ENCODE data around the gene TTC23. TPM values are rescaled to one million over a fixed set of nuclear protein-coding genes. Genes with fewer than 3 reads are reported as not detected.
A peak's percentile ranks its signal among the peaks of the same experiment; 100 is the strongest.

TTC23 gene
- total and polyA plus RNA-seq, 7 donors = 5.5 to 33.0 (median 19.9) TPM

DNA sequence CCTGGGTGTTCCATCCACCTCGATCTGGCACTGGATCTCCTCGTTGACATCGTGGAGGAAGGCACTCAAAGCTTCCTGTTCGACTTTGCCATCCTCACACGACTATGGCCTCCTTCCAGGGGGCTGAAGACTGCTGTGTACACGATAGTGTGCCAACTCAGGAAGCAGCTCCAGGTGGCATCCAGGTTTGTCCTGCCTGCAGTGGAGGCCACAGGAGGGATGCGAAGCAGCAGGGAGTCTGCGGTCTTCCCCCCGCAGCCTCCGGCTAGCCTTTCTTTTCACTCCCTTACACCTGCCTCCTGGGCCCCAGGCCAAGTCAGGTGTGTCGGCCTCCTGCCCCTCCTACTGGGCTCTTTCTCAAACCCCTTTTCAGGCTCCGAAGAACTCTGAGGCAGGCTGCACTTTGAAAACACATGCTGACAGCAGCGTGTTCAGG lies 112.3 kb downstream of the TTC23 start:
- Histone ChIP-seq H3K36me3 (peaks cover 16 to 57% (median 28%) of the 10 kb centered on the region in 4 donors), H3K4me1 (peaks cover 0 to 69% (median 56%) of the 10 kb centered on the region in 4 donors), H3K9me3 (no peaks in the 10 kb centered on the region), H3K27me3 (no peaks in the 10 kb centered on the region), H3K4me3 (no peak overlapping the region), H3K27ac (peak overlapping the region; percentile 90 to 100 (median 96))
- intact Hi-C loops (cut with DNase I) = no loop called here
- no peak for TF ChIP-seq POLR2A (IDR thresholded peaks at IDR 0.05)
- peak; percentile 24 to 70 (median 46) for TF ChIP-seq POLR2AphosphoS5 (IDR thresholded peaks at IDR 0.05)
- no peak for TF ChIP-seq EP300 (IDR thresholded peaks at IDR 0.05)
- WGBS, 2 donors = 23 to 74% methylated on average over 13 of the region's 13 CpGs
- DNase-seq = no peak

DNA sequence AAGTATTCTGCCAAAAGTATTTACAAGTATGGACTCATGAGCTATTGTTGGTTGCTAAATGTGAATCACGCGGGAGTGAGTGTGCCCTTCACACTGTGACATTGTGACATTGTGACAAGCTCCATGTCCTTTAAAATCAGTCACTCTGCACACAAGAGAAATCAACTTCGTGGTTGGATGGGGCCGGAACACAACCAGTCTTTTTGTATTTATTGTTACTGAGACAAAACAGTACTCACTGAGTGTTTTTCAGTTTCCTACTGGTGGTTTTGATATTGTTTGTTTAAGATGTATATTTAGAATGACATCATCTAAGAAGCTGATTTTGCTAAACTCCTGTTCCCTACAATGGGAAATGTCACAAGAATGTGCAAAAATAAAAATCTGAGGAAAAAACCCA lies 114.2 kb downstream of the TTC23 start:
- peaks cover 0 to 71% (median 67%) of the 10 kb centered on the region in 4 donors for H3K4me1 ChIP-seq

DNA sequence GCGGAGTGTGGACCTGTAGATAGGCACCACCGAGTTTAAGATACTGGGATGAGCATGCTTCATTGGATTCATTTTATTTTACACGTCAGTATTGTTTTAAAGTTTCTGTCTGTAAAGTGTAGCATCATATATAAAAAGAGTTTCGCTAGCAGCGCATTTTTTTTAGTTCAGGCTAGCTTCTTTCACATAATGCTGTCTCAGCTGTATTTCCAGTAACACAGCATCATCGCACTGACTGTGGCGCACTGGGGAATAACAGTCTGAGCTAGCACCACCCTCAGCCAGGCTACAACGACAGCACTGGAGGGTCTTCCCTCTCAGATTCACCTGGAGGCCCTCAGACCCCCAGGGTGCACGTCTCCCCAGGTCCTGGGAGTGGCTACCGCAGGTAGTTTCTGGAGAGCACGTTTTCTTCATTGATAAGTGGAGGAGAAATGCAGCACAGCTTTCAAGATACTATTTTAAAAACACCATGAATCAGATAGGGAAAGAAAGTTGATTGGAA lies 115.0 kb downstream of the TTC23 start:
- Histone ChIP-seq H3K27ac (peak overlapping the region; percentile 90 to 100 (median 96)), H3K4me3 (no peak overlapping the region), H3K27me3 (no peaks in the 10 kb centered on the region), H3K4me1 (peaks cover 0 to 80% (median 72%) of the 10 kb centered on the region in 4 donors), H3K9me3 (no peaks in the 10 kb centered on the region), H3K36me3 (peaks cover 36 to 85% (median 53%) of the 10 kb centered on the region in 4 donors)
- TF ChIP-seq POLR2A (IDR thresholded peaks at IDR 0.05) = no peak
- peak in 2 of 4 donors; percentile 3 to 48 for TF ChIP-seq POLR2AphosphoS5 (IDR thresholded peaks at IDR 0.05)
- TF ChIP-seq EP300 (IDR thresholded peaks at IDR 0.05) = no peak
- TF ChIP-seq, protein P1, sequence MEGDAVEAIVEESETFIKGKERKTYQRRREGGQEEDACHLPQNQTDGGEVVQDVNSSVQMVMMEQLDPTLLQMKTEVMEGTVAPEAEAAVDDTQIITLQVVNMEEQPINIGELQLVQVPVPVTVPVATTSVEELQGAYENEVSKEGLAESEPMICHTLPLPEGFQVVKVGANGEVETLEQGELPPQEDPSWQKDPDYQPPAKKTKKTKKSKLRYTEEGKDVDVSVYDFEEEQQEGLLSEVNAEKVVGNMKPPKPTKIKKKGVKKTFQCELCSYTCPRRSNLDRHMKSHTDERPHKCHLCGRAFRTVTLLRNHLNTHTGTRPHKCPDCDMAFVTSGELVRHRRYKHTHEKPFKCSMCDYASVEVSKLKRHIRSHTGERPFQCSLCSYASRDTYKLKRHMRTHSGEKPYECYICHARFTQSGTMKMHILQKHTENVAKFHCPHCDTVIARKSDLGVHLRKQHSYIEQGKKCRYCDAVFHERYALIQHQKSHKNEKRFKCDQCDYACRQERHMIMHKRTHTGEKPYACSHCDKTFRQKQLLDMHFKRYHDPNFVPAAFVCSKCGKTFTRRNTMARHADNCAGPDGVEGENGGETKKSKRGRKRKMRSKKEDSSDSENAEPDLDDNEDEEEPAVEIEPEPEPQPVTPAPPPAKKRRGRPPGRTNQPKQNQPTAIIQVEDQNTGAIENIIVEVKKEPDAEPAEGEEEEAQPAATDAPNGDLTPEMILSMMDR (IDR thresholded peaks at IDR 0.05) = no peak
- no peak for DNase-seq
- 90 to 92% methylated on average over 11 of the region's 11 CpGs for WGBS, 2 donors
- intact Hi-C loops (cut with DNase I) = loop anchor here (5.0 kb wide), 1 partner anchor 33 kb away; no protein-coding TSS in a partner anchor

More for the DNA sequence above, 114.2 kb downstream of the TTC23 start:
- Histone ChIP-seq H3K27me3 (no peaks in the 10 kb centered on the region), H3K27ac (peak overlapping the region; percentile 90 to 100 (median 96)), H3K4me3 (no peak overlapping the region), H3K36me3 (peaks cover 29 to 77% (median 47%) of the 10 kb centered on the region in 4 donors), H3K9me3 (no peaks in the 10 kb centered on the region)
- no peak for DNase-seq
- 74 to 76% methylated on average over 4 of the region's 4 CpGs for WGBS, 2 donors
- intact Hi-C loops (cut with DNase I) = no loop called here
- TF ChIP-seq EP300 (IDR thresholded peaks at IDR 0.05) (no peak), POLR2AphosphoS5 (IDR thresholded peaks at IDR 0.05) (peak in 2 of 4 donors; percentile 4 to 23), POLR2A (IDR thresholded peaks at IDR 0.05) (no peak)

DNA sequence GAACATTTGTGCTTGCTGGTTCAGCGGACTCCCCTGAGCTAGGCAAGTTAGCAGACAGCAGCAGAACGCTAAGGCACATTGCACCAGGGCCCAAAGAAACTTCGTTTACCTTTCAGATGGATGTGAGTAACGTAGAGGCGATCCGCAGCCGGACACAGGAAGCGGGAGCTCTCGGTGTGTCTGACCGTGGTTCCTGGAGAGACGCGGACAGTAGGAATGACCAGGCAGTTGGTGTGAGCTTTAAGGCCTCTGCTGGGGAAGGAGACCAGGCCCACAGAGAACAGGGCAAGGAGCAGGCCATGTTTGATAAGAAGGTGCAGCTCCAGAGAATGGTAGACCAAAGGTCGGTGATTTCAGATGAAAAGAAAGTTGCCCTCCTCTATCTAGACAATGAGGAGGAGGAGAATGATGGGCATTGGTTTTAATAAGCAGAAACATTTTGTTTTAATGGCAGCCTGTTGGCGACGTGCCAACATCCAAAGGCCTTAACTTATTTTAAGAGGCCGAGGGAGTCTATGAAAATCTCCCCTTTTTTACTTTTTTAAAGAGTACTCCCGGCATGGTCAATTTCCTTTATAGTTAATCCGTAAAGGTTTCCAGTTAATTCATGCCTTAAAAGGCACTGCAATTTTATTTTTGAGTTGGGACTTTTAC lies 116.6 kb downstream of the TTC23 start:
- Histone ChIP-seq H3K36me3 (peaks cover 37 to 98% (median 63%) of the 10 kb centered on the region in 4 donors), H3K4me1 (peaks cover 0 to 91% (median 87%) of the 10 kb centered on the region in 4 donors), H3K27me3 (no peaks in the 10 kb centered on the region), H3K27ac (peak overlapping the region; percentile 90 to 100 (median 96)), H3K4me3 (peak overlapping the region in 1 of 4 donors; percentile 6), H3K9me3 (no peaks in the 10 kb centered on the region)
- 91% methylated on average over 18 of the region's 18 CpGs for WGBS, 2 donors
- peak; percentile 68 for DNase-seq
- intact Hi-C loops (cut with DNase I) = loop anchor here (5.0 kb wide), 1 partner anchor 35 kb away; no protein-coding TSS in a partner anchor
- TF ChIP-seq, protein P1 (IDR thresholded peaks at IDR 0.05) = no peak
- TF ChIP-seq POLR2AphosphoS5 (IDR thresholded peaks at IDR 0.05) = peak in 3 of 4 donors; percentile 21 to 51 (median 40)

DNA sequence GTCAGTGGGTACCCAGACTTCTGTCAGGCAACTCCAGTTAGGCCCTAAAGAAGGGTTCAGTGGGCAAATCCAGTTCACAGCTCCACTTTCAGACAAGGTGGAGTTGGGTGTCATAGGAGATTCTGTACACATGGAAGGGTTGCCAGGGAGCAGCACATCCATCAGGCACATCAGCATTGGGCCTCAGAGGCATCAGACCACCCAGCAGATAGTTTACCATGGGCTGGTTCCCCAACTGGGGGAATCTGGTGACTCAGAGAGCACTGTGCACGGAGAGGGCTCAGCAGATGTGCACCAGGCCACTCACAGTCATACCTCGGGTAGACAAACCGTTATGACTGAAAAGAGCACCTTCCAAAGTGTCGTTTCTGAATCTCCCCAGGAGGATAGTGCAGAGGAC lies 117.3 kb downstream of the TTC23 start:
- no peak for DNase-seq
- 88 to 94% methylated on average over 4 of the region's 4 CpGs for WGBS, 2 donors
- no peak for TF ChIP-seq EP300 (IDR thresholded peaks at IDR 0.05)
- Histone ChIP-seq H3K36me3 (peaks cover 43 to 98% (median 60%) of the 10 kb centered on the region in 4 donors), H3K27ac (peak overlapping the region; percentile 90 to 100 (median 96)), H3K4me3 (peak overlapping the region in 1 of 4 donors; percentile 6), H3K4me1 (peaks cover 0 to 96% (median 88%) of the 10 kb centered on the region in 4 donors), H3K9me3 (no peaks in the 10 kb centered on the region), H3K27me3 (no peaks in the 10 kb centered on the region)
- intact Hi-C loops (cut with DNase I) = loop anchor here (5.0 kb wide), 1 partner anchor 35 kb away; no protein-coding TSS in a partner anchor

DNA sequence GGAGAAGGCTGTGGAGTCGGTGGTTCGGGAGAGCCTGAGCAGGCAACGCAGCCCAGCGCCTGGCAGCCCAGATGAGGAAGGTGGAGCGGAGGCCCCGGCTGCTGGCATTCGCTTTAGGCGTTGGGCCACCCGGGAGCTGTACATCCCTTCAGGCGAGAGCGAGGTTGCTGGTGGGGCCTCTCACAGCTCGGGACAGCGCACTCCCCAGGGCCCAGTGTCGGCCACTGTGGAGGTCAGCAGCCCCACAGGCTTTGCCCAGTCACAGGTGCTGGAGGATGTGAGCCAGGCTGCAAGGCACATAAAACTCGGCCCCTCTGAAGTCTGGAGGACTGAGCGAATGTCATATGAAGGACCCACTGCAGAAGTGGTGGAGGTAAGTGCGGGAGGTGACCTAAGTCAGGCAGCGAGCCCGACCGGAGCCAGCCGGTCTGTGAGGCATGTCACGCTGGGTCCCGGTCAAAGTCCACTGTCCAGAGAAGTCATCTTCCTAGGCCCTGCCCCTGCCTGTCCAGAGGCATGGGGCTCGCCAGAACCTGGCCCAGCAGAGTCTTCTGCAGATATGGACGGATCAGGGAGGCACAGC lies 117.8 kb downstream of the TTC23 start:
- peak in 3 of 4 donors; percentile 13 to 18 (median 14) for TF ChIP-seq POLR2AphosphoS5 (IDR thresholded peaks at IDR 0.05)
- TF ChIP-seq POLR2A (IDR thresholded peaks at IDR 0.05) = no peak
- TF ChIP-seq EP300 (IDR thresholded peaks at IDR 0.05) = no peak
- Histone ChIP-seq H3K4me1 (peaks cover 0 to 97% (median 94%) of the 10 kb centered on the region in 4 donors), H3K27me3 (no peaks in the 10 kb centered on the region), H3K4me3 (no peak overlapping the region), H3K27ac (peak overlapping the region; percentile 90 to 100 (median 96)), H3K36me3 (peaks cover 39 to 98% (median 60%) of the 10 kb centered on the region in 4 donors), H3K9me3 (no peaks in the 10 kb centered on the region)
- DNase-seq = peak; percentile 67
- WGBS, 2 donors = 90 to 93% methylated on average over 25 of the region's 25 CpGs
- intact Hi-C loops (cut with DNase I) = loop anchor here (5.0 kb wide), 1 partner anchor 36 kb away; no protein-coding TSS in a partner anchor
